ENCODE results near the gene OR2D3. TPM values are rescaled to one million over a fixed set of nuclear protein-coding genes. Genes with fewer than 3 reads are reported as not detected.

OR2D3 gene
- total and polyA plus RNA-seq, 2 of the 4 experiments (the other 2 are of a cell fraction), result not detected

DNA sequence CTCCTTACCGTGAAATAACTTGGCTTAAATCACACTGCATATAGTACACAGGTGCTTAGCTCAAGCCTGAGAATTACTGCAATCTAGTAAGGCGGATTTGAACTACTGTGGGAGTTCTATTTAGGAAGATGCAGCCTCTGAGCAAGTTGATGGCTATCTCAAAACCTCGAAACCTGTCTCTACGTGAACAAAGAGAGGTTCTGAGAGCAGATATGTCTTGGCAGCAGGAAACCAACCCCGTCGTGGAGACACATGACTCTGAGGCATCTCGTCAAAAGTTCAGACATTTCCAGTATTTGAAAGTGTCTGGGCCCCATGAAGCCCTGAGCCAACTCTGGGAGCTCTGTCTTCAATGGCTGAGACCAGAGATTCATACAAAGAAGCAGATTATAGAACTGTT is 11.3 kb downstream of the OR2D3 start:
- dilution Hi-C loops (cut with HindIII; ENCODE audit: low sequenced_read_pairs, unreplicated experiment), result no loop called here
- Histone ChIP-seq H4K91ac (ENCODE audit: insufficient read depth, low read depth, low read length) (no peak overlapping the region), H2BK15ac (ENCODE audit: low read depth, low read length) (no peak overlapping the region), H3K27ac (ENCODE audit: insufficient read depth, low read length) (no peak overlapping the region), H2BK120ac (ENCODE audit: low read depth, low read length) (no peak overlapping the region), H3K36me3 (ENCODE audit: control insufficient read depth, insufficient read depth, low read length) (no peaks in the 10 kb centered on the region), H3K9me1 (ENCODE audit: insufficient read depth, low read length) (no peaks in the 10 kb centered on the region), H3K14ac (replicated peaks; ENCODE audit: low read depth, low read length) (no peak overlapping the region), H3K4ac (ENCODE audit: low read depth, low read length) (no peak overlapping the region), H3K27me3 (ENCODE audit: control insufficient read depth, insufficient read depth, low read length) (no peaks in the 10 kb centered on the region), H2AK5ac (ENCODE audit: low read depth, low read length) (no peak overlapping the region), H4K5ac (ENCODE audit: low read depth, low read length) (no peak overlapping the region), H4K20me1 (ENCODE audit: insufficient read depth, low read length) (no peaks in the 10 kb centered on the region), H3K9me3 (ENCODE audit: control insufficient read depth, insufficient read depth, low read length) (no peaks in the 10 kb centered on the region), H2AFZ (replicated peaks; ENCODE audit: low read length, poor library complexity) (no peak overlapping the region), H2BK20ac (ENCODE audit: low read depth, low read length) (no peak overlapping the region), H3K4me3 (ENCODE audit: insufficient read depth, low read depth, low read length) (no peak overlapping the region), H2BK5ac (ENCODE audit: low read depth, low read length, poor library complexity, severe bottlenecking) (no peak overlapping the region), H3K23ac (ENCODE audit: low read depth, low read length) (no peak overlapping the region), H3K9ac (ENCODE audit: low read depth, low read length) (no peak overlapping the region), H3K18ac (ENCODE audit: low read depth, low read length) (no peak overlapping the region), H3K79me1 (ENCODE audit: low read depth in 1 of 2, low read length in 2 of 2) (peaks cover 6 to 10% of the 10 kb centered on the region in 2 experiments), H3K4me1 (ENCODE audit: control insufficient read depth, insufficient read depth, low read length) (no peaks in the 10 kb centered on the region), H2AK9ac (replicated peaks; ENCODE audit: low read depth, low read length, poor library complexity) (no peak overlapping the region), H3K4me2 (ENCODE audit: low read depth, low read length) (no peak overlapping the region), H3K56ac (ENCODE audit: extremely low read depth, insufficient read depth, low read length) (no peak overlapping the region), H4K8ac (ENCODE audit: low read depth in 2 of 2, low read length in 2 of 2) (no peak overlapping the region)
- no TSS peak for BruUV-seq (replicated peaks)
- no peak for ATAC-seq (ENCODE audit: low read depth)
- in situ Hi-C loops (cut with MboI; ENCODE audit: low sequenced_read_pairs), result no loop called here
- CTCF ChIA-PET, result no interaction called here
- POLR2A ChIA-PET (ENCODE audit: unreplicated experiment), result no interaction called here
- intact Hi-C loops (cut with micrococcal nuclease), result no loop called here
- TF ChIP-seq CTCF (conservative IDR thresholded peaks at IDR 0.05; ENCODE audit: low read depth, low read length) (no peak), POLR2A (IDR thresholded peaks at IDR 0.05; ENCODE audit: low read depth, low read length) (no peak)
- WGBS, 2 experiments (ENCODE audit: extremely low coverage in 2 of 2, insufficient read length in 1 of 2), result 94% methylated on average over 5 of the region's 7 CpGs; no CpG with 5 or more reads in 1 of the 2 experiments
- DNase-seq, result no peak

Measured in IMR-90 (cell line).